Measurements from ENCODE around the gene LIFR.

LIFR gene, protein sequence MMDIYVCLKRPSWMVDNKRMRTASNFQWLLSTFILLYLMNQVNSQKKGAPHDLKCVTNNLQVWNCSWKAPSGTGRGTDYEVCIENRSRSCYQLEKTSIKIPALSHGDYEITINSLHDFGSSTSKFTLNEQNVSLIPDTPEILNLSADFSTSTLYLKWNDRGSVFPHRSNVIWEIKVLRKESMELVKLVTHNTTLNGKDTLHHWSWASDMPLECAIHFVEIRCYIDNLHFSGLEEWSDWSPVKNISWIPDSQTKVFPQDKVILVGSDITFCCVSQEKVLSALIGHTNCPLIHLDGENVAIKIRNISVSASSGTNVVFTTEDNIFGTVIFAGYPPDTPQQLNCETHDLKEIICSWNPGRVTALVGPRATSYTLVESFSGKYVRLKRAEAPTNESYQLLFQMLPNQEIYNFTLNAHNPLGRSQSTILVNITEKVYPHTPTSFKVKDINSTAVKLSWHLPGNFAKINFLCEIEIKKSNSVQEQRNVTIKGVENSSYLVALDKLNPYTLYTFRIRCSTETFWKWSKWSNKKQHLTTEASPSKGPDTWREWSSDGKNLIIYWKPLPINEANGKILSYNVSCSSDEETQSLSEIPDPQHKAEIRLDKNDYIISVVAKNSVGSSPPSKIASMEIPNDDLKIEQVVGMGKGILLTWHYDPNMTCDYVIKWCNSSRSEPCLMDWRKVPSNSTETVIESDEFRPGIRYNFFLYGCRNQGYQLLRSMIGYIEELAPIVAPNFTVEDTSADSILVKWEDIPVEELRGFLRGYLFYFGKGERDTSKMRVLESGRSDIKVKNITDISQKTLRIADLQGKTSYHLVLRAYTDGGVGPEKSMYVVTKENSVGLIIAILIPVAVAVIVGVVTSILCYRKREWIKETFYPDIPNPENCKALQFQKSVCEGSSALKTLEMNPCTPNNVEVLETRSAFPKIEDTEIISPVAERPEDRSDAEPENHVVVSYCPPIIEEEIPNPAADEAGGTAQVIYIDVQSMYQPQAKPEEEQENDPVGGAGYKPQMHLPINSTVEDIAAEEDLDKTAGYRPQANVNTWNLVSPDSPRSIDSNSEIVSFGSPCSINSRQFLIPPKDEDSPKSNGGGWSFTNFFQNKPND

DNA sequence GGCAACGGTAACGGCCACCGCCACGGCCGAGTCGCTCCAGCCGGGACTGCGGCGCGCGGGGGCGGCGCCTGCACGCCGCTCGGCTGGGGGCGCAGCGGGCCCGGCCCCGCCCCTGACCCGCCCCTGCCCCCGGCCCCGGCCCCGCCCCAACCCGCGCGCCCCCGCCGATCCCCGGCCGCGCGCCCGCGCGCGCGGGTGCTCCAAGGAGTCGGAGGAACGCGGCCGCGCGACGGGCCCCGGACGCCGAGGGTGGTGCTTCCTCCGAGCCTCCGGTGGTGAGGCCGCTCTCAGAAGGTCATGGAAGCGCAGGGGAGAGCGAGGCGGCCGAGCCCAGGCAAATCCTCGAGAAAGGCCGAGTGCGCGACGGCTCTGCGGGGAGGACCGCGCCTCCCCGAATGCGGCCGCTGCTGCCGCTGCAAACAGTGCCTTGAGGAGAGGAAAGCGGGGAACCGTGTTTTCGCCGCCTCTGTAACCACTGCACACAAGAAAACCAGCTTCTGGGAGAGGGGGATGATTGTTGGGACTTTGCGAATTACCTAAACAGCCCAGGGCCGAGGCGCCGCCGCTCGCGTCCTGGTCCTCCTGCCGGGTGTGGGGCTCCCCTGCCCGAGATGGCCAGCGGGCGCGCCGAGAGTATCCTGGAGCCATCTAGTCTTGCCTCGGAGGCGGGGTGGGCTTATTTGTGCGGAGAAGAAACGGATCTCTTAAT lies at the start of gene LIFR:
TSS of gene LIFR (minus strand) at position 48 of the 709 bp plus-strand sequence. CDS start 25,999 bp downstream, outside the sequence.
- H3K9me2 ChIP-seq (replicated peaks; ENCODE audit: low read depth, low read length) = no peaks in the 10 kb centered on the region
- no peaks in the 10 kb centered on the region for H4K20me1 ChIP-seq (ENCODE audit: insufficient read depth, low read length, poor library complexity, severe bottlenecking)
- H3K9ac ChIP-seq (ENCODE audit: low read depth, low read length, poor library complexity, severe bottlenecking) = no peak within 1 kb of the TSS
- no peak within 1 kb of the TSS for H2AFZ ChIP-seq (ENCODE audit: low read length)
- no peaks in the 10 kb centered on the region for H3K9me3 ChIP-seq (ENCODE audit: insufficient read depth, low read depth, low read length)
- H3K36me3 ChIP-seq (ENCODE audit: insufficient read depth, low read length) = no peaks in the 10 kb centered on the region
- H3K27me3 ChIP-seq (ENCODE audit: insufficient read depth, low read length, poor library complexity, severe bottlenecking) = no peaks in the 10 kb centered on the region
- no peak within 1 kb of the TSS for H3K4me2 ChIP-seq (ENCODE audit: low read depth, low read length, poor library complexity, severe bottlenecking)
- TF ChIP-seq EZH2phosphoT487 (IDR thresholded peaks at IDR 0.05; ENCODE audit: borderline replicate concordance) = no peak
- no peaks in the 10 kb centered on the region for H3F3A ChIP-seq (ENCODE audit: low read depth)
- H3K79me2 ChIP-seq (ENCODE audit: insufficient read depth, low read length) = no peaks in the 10 kb centered on the region
- no peak within 1 kb of the TSS for H3K4me3 ChIP-seq (ENCODE audit: low read length, poor library complexity, severe bottlenecking)
- no peaks in the 10 kb centered on the region for H3K4me1 ChIP-seq (ENCODE audit: insufficient read depth, low read length, poor library complexity, severe bottlenecking)

DNA sequence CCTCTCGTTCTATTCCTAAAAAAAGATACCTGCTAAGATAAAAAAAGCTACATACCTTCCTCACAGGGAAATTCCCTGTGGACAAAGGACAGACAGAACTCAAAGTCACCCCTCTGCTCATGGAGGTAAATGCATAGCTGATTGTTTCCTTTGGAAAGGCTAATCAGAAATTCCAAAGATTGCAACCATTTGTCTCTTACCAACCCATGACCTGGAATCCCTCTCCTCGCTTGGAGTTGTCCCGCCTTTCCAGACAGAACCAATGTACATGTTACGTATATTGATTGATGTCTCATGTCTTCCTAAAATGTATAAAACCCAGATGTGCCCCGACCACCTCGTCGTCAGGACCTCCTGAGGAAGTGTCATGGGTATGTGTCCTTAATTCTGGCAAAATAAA lies 49.2 kb upstream of the LIFR start:
- TF ChIP-seq EZH2phosphoT487 (IDR thresholded peaks at IDR 0.05; ENCODE audit: borderline replicate concordance) = no peak
- TF ChIP-seq, protein P1, sequence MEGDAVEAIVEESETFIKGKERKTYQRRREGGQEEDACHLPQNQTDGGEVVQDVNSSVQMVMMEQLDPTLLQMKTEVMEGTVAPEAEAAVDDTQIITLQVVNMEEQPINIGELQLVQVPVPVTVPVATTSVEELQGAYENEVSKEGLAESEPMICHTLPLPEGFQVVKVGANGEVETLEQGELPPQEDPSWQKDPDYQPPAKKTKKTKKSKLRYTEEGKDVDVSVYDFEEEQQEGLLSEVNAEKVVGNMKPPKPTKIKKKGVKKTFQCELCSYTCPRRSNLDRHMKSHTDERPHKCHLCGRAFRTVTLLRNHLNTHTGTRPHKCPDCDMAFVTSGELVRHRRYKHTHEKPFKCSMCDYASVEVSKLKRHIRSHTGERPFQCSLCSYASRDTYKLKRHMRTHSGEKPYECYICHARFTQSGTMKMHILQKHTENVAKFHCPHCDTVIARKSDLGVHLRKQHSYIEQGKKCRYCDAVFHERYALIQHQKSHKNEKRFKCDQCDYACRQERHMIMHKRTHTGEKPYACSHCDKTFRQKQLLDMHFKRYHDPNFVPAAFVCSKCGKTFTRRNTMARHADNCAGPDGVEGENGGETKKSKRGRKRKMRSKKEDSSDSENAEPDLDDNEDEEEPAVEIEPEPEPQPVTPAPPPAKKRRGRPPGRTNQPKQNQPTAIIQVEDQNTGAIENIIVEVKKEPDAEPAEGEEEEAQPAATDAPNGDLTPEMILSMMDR (conservative IDR thresholded peaks at IDR 0.05; ENCODE audit: low read length) = no peak
- Histone ChIP-seq H3K79me2 (ENCODE audit: insufficient read depth, low read length) (no peaks in the 10 kb centered on the region), H3F3A (ENCODE audit: low read depth) (no peaks in the 10 kb centered on the region), H3K27me3 (ENCODE audit: insufficient read depth, low read length, poor library complexity, severe bottlenecking) (no peaks in the 10 kb centered on the region), H3K4me3 (ENCODE audit: low read length, poor library complexity, severe bottlenecking) (no peak overlapping the region), H3K9ac (ENCODE audit: low read depth, low read length, poor library complexity, severe bottlenecking) (no peak overlapping the region), H4K20me1 (ENCODE audit: insufficient read depth, low read length, poor library complexity, severe bottlenecking) (no peaks in the 10 kb centered on the region), H3K36me3 (ENCODE audit: insufficient read depth, low read length) (no peaks in the 10 kb centered on the region), H3K4me2 (ENCODE audit: low read depth, low read length, poor library complexity, severe bottlenecking) (no peak overlapping the region), H3K9me3 (ENCODE audit: insufficient read depth, low read depth, low read length) (no peaks in the 10 kb centered on the region), H3K4me1 (ENCODE audit: insufficient read depth, low read length, poor library complexity, severe bottlenecking) (no peaks in the 10 kb centered on the region), H3K9me2 (replicated peaks; ENCODE audit: low read depth, low read length) (no peaks in the 10 kb centered on the region), H2AFZ (ENCODE audit: low read length) (no peak overlapping the region)

DNA sequence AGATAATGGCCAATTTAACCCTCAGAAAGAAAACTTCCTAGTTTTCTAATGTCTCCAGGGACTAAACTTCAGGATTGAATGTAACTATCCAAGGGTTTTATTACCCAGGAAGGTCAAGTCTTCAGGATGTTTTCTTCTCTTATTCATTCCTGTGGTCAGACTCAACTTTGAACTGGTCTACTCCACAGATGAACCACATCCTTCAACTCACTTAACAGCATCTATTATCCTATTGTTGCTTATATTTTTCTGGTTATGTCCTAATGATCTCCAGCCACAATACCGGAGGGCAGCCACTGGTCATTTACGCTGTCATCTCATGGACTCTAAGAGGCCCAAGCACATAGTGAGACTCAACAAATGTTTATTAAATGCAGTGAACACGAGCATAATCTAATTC lies 47.2 kb upstream of the LIFR start:
- TF ChIP-seq, protein P1 (conservative IDR thresholded peaks at IDR 0.05; ENCODE audit: low read length) = no peak
- TF ChIP-seq EZH2phosphoT487 (IDR thresholded peaks at IDR 0.05; ENCODE audit: borderline replicate concordance) = no peak
- H2AFZ ChIP-seq (ENCODE audit: low read length) = no peak overlapping the region
- no peak overlapping the region for H3K4me2 ChIP-seq (ENCODE audit: low read depth, low read length, poor library complexity, severe bottlenecking)
- H3K4me3 ChIP-seq (ENCODE audit: low read length, poor library complexity, severe bottlenecking) = no peak overlapping the region
- H3F3A ChIP-seq (ENCODE audit: low read depth) = no peaks in the 10 kb centered on the region
- H3K9ac ChIP-seq (ENCODE audit: low read depth, low read length, poor library complexity, severe bottlenecking) = no peak overlapping the region
- no peaks in the 10 kb centered on the region for H4K20me1 ChIP-seq (ENCODE audit: insufficient read depth, low read length, poor library complexity, severe bottlenecking)
- no peaks in the 10 kb centered on the region for H3K4me1 ChIP-seq (ENCODE audit: insufficient read depth, low read length, poor library complexity, severe bottlenecking)
- no peaks in the 10 kb centered on the region for H3K79me2 ChIP-seq (ENCODE audit: insufficient read depth, low read length)
- H3K27me3 ChIP-seq (ENCODE audit: insufficient read depth, low read length, poor library complexity, severe bottlenecking) = no peaks in the 10 kb centered on the region
- no peaks in the 10 kb centered on the region for H3K9me2 ChIP-seq (replicated peaks; ENCODE audit: low read depth, low read length)
- no peaks in the 10 kb centered on the region for H3K36me3 ChIP-seq (ENCODE audit: insufficient read depth, low read length)
- H3K9me3 ChIP-seq (ENCODE audit: insufficient read depth, low read depth, low read length) = no peaks in the 10 kb centered on the region

All from Loucy (cell line).